T-cell (primary cell): ENCODE results near the gene ALX4. TPM values are rescaled to one million over a fixed set of nuclear protein-coding genes. Genes with fewer than 3 reads are reported as not detected.

Experiments used
- ATAC-seq, 4 experiments: fragments of 200-7000 bp in 3 of 4; fragments of 150-1000 bp in 1 of 4; cut with Tn5 transposase; replicated peaks in 1 of 4; 1 replicate in 3 of 4; 2 replicates in 1 of 4; pipeline ENCODE4 v1.10.0; 2021; ENCODE audit warnings: moderate library complexity in 3 of 4, mild to moderate bottlenecking in 2 of 4, moderate number of reproducible peaks in 1 of 4
- CTCF ChIA-PET, 2 donors: fragments of 300-600 bp; sonication (Branson Sonifier 250); formaldehyde crosslinking; loops; one replicate each; lab custom pipeline; 2022; ENCODE audit warnings: antibody characterized with exemption in 2 of 2; lab: Charles Lee
- POLR2A ChIA-PET, 2 donors: fragments of 300-600 bp; sonication (Branson Sonifier 250); formaldehyde crosslinking; loops; one replicate each; lab custom pipeline; 2022; ENCODE audit warnings: antibody characterized with exemption in 2 of 2; lab: Charles Lee
- DNase-seq, 35 experiments: peaks; one replicate each; pipeline versions ENCODE4 v3.0.0 to v3.0.0-alpha.2; 2013 to 2023
- H3K27ac ChIP-seq: one replicate; pipeline ENCODE4 v1.5.1; 2013; ENCODE audit warnings: low read length
- H3K27me3 ChIP-seq, 2 experiments: replicated peaks in 1 of 2; 1 replicate in 1 of 2; 2 replicates in 1 of 2; pipeline versions ENCODE4 v1.6.1 to v1.7.0; 2013; ENCODE audit warnings: low read length in 1 of 2, mixed read lengths in 1 of 2; ENCODE audit not compliant: control insufficient read depth in 2 of 2, insufficient read depth in 2 of 2; ENCODE audit errors: extremely low read depth in 1 of 2
- H3K36me3 ChIP-seq, 2 donors: 1 replicate in 1 of 2; 2 replicates in 1 of 2; pipeline versions ENCODE4 v1.6.1 to v1.7.0; 2013; ENCODE audit warnings: low read length in 1 of 2; ENCODE audit not compliant: control insufficient read depth in 2 of 2, insufficient read depth in 1 of 2; ENCODE audit errors: extremely low read depth in 1 of 2
- H3K4me1 ChIP-seq, 2 experiments: 1 replicate in 1 of 2; 2 replicates in 1 of 2; pipeline versions ENCODE4 v1.6.1 to v1.7.0; 2013; ENCODE audit warnings: low read length in 2 of 2, mixed read lengths in 1 of 2; ENCODE audit not compliant: insufficient read depth in 2 of 2, control insufficient read depth in 1 of 2; ENCODE audit errors: extremely low read depth in 1 of 2
- H3K4me3 ChIP-seq, 2 donors: 1 replicate in 1 of 2; 2 replicates in 1 of 2; pipeline versions ENCODE4 v1.5.1 to v1.7.0; 2013; ENCODE audit warnings: mild to moderate bottlenecking in 2 of 2, low read length in 1 of 2, moderate library complexity in 1 of 2; ENCODE audit not compliant: control insufficient read depth in 1 of 2; ENCODE audit errors: extremely low read depth in 1 of 2
- H3K9me3 ChIP-seq: 2 replicates; pipeline ENCODE4 v1.7.0; 2013
- H3K27ac Mint-ChIP-seq, 2 donors: one replicate each; pipeline ENCODE4 v1.8.0; 2020 to 2021; ENCODE audit warnings: mild to moderate bottlenecking in 2 of 2, mixed read lengths in 2 of 2
- H3K27me3 Mint-ChIP-seq, 2 donors: one replicate each; pipeline ENCODE4 v1.8.0; 2021 to 2022; ENCODE audit warnings: mixed read lengths in 2 of 2
- H3K36me3 Mint-ChIP-seq: one replicate; pipeline ENCODE4 v1.8.0; 2021; ENCODE audit warnings: mixed read lengths
- H3K4me1 Mint-ChIP-seq, 3 donors: one replicate each; pipeline ENCODE4 v1.8.0; 2020 to 2022; ENCODE audit warnings: mixed read lengths in 3 of 3, mild to moderate bottlenecking in 1 of 3
- H3K4me3 Mint-ChIP-seq, 3 donors: one replicate each; pipeline ENCODE4 v1.8.0; 2020 to 2022; ENCODE audit warnings: mild to moderate bottlenecking in 3 of 3, mixed read lengths in 3 of 3, moderate library complexity in 3 of 3
- H3K9me3 Mint-ChIP-seq, 3 donors: one replicate each; pipeline ENCODE4 v1.8.0; 2020 to 2022; ENCODE audit warnings: mixed read lengths in 3 of 3
- WGBS: methylation state at CpG from one replicate; pipeline ENCODE4 v1.1.5; 2013; ENCODE audit warnings: missing lambda C conversion rate; ENCODE audit not compliant: insufficient coverage; 5-methylcytosine and 5-hydroxymethylcytosine counted together
- total RNA-seq, 35 experiments: library from RNA in 6 of 35; stranded (reverse) in 6 of 35; fragments of 120-200 nt in 1 of 35; gene quantifications; one replicate each; pipeline versions ENCODE4 v1.2.1 to v1.2.4 and lab custom pipeline; 2013 to 2026

ALX4 gene
- total RNA-seq, 5 donors from 2014 or later (not counting 1 experiment from before 2014, with no cell fraction given) = not detected

- 64% methylated on average over 4 of the region's 5 CpGs for WGBS
- Mint-ChIP-seq H3K27ac (no peak overlapping the region), H3K9me3 (no peaks in the 10 kb centered on the region), H3K4me1 (no peaks in the 10 kb centered on the region), H3K36me3 (no peaks in the 10 kb centered on the region), H3K27me3 (peaks cover 0 to 1% of the 10 kb centered on the region in 2 donors), H3K4me3 (no peak overlapping the region)
- CTCF ChIA-PET = no interaction called here
- DNase-seq = no peak
- Histone ChIP-seq H3K4me3 (no peak overlapping the region), H3K36me3 (no peaks in the 10 kb centered on the region), H3K9me3 (no peaks in the 10 kb centered on the region), H3K27ac (no peak overlapping the region), H3K27me3 (peaks cover 0 to 26% of the 10 kb centered on the region in 2 experiments), H3K4me1 (no peaks in the 10 kb centered on the region)
- no peak for ATAC-seq
- POLR2A ChIA-PET = no interaction called here
Measured at GRCh38 chr11:44268614-44269080, 41.3 kb downstream of the ALX4 start.

GRCh38 chr11:44267750-44268613 lies 42.0 kb downstream of the ALX4 start:
- CTCF ChIA-PET = no interaction called here
- peaks cover 0 to 4% of the 10 kb centered on the region in 2 donors for H3K27me3 Mint-ChIP-seq

DNA sequence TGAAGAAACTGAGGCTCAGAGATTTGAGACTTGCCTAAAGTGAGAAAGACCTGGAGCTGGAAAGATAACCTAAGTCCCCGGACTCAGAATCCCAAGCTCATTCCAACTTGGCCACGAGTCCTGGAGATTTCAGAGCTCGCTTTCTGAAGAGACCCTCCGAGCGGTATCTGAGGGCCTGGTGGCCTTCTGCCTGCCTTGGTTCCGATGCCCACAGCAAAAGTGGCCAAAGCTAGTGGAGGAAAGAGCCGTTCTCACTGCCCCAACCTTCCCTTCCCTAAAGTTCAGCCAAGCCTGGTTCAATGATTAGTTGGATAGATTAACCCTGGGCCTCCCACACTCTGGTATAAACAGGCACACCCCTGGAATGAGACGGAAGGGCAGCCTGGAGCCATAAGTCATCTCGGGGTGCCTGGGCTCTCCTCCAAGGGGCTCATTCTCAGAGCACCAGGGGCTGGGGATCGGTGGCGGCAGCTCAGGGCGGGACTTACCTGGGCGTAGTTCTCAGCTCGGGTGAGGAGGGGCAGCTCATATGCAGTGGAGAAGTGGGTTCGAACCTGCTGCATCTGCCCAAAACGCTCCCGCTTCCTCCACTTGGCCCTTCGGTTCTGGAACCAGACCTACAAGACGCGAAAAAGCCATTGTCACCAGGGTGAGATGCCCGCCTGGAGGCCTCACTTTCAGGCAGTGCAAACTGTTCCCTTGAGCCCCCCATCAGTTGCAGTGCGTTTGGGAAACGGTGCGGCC lies 42.8 kb downstream of the ALX4 start:
- no peaks in the 10 kb centered on the region for H3K9me3 Mint-ChIP-seq
- no peaks in the 10 kb centered on the region for H3K4me1 Mint-ChIP-seq
- H3K27ac Mint-ChIP-seq = no peak overlapping the region
- POLR2A ChIA-PET = interaction anchor here in 1 of 2 donors (0.6 kb wide), 1 partner anchor 12 kb away, joined by 3 read pairs; no protein-coding TSS in a partner anchor
- no peaks in the 10 kb centered on the region for H3K36me3 Mint-ChIP-seq
- Histone ChIP-seq H3K4me3 (no peak overlapping the region), H3K36me3 (no peaks in the 10 kb centered on the region), H3K9me3 (no peaks in the 10 kb centered on the region), H3K27me3 (peaks cover 0 to 29% of the 10 kb centered on the region in 2 experiments), H3K27ac (no peak overlapping the region), H3K4me1 (no peaks in the 10 kb centered on the region)
- CTCF ChIA-PET = no interaction called here
- DNase-seq = no peak
- no peak overlapping the region for H3K4me3 Mint-ChIP-seq
- H3K27me3 Mint-ChIP-seq = peaks cover 4 to 10% of the 10 kb centered on the region in 2 donors
- 88% methylated on average over 19 of the region's 24 CpGs for WGBS
- no peak for ATAC-seq

More at GRCh38 chr11:44267750-44268613, 42.0 kb downstream of the ALX4 start:
- no peak overlapping the region for H3K4me3 ChIP-seq
- no peak overlapping the region for H3K27ac ChIP-seq
- WGBS = 69% methylated on average over 6 of the region's 8 CpGs
- Mint-ChIP-seq H3K4me1 (no peaks in the 10 kb centered on the region), H3K4me3 (no peak overlapping the region), H3K27ac (no peak overlapping the region), H3K36me3 (no peaks in the 10 kb centered on the region), H3K9me3 (no peaks in the 10 kb centered on the region)
- ATAC-seq (no peak), DNase-seq (no peak)
- no peaks in the 10 kb centered on the region for H3K9me3 ChIP-seq
- no peaks in the 10 kb centered on the region for H3K4me1 ChIP-seq
- POLR2A ChIA-PET = interaction anchor here in 1 of 2 donors (0.6 kb wide), 1 partner anchor 13 kb away, joined by 3 read pairs; no protein-coding TSS in a partner anchor
- H3K27me3 ChIP-seq = peaks cover 0 to 29% of the 10 kb centered on the region in 2 experiments
- no peaks in the 10 kb centered on the region for H3K36me3 ChIP-seq

GRCh38 chr11:44266056-44266780 lies 43.7 kb downstream of the ALX4 start:
- Histone ChIP-seq H3K27ac (no peak overlapping the region), H3K27me3 (peaks cover 0 to 29% of the 10 kb centered on the region in 2 experiments), H3K9me3 (no peaks in the 10 kb centered on the region), H3K4me1 (no peaks in the 10 kb centered on the region), H3K4me3 (no peak overlapping the region), H3K36me3 (no peaks in the 10 kb centered on the region)
- 80% methylated on average over 3 of the region's 9 CpGs for WGBS
- CTCF ChIA-PET = no interaction called here
- no peak for DNase-seq
- Mint-ChIP-seq H3K27me3 (peaks cover 4 to 10% of the 10 kb centered on the region in 2 donors), H3K4me3 (no peak overlapping the region), H3K4me1 (no peaks in the 10 kb centered on the region), H3K36me3 (no peaks in the 10 kb centered on the region), H3K27ac (no peak overlapping the region), H3K9me3 (no peaks in the 10 kb centered on the region)
- POLR2A ChIA-PET = no interaction called here
- ATAC-seq = no peak

- H3K27ac ChIP-seq = no peak overlapping the region
- ChIA-PET POLR2A (no interaction called here), CTCF (no interaction called here)
- Mint-ChIP-seq H3K36me3 (no peaks in the 10 kb centered on the region), H3K9me3 (no peaks in the 10 kb centered on the region), H3K4me1 (no peaks in the 10 kb centered on the region), H3K27me3 (peaks cover 4 to 10% of the 10 kb centered on the region in 2 donors), H3K27ac (no peak overlapping the region), H3K4me3 (no peak overlapping the region)
- no peaks in the 10 kb centered on the region for H3K4me1 ChIP-seq
- ATAC-seq = no peak
- 91% methylated on average over 18 of the region's 22 CpGs for WGBS
- H3K36me3 ChIP-seq = no peaks in the 10 kb centered on the region
- no peaks in the 10 kb centered on the region for H3K9me3 ChIP-seq
- no peak overlapping the region for H3K4me3 ChIP-seq
- DNase-seq = no peak
- H3K27me3 ChIP-seq = peaks cover 0 to 19% of the 10 kb centered on the region in 2 experiments
Measured at GRCh38 chr11:44264761-44265160, 45.2 kb downstream of the ALX4 start.

GRCh38 chr11:44264438-44264749 lies 45.5 kb downstream of the ALX4 start:
- Mint-ChIP-seq H3K36me3 (no peaks in the 10 kb centered on the region), H3K9me3 (no peaks in the 10 kb centered on the region), H3K4me1 (peaks cover 0 to 2% (median 0%) of the 10 kb centered on the region in 3 donors), H3K27me3 (peaks cover 4 to 10% of the 10 kb centered on the region in 2 donors), H3K4me3 (no peak overlapping the region), H3K27ac (no peak overlapping the region)
- ATAC-seq = no peak
- Histone ChIP-seq H3K36me3 (no peaks in the 10 kb centered on the region), H3K4me3 (no peak overlapping the region), H3K9me3 (no peaks in the 10 kb centered on the region), H3K27me3 (peaks cover 0 to 19% of the 10 kb centered on the region in 2 experiments), H3K4me1 (no peaks in the 10 kb centered on the region), H3K27ac (no peak overlapping the region)
- no peak for DNase-seq
- CTCF ChIA-PET = no interaction called here
- 86% methylated on average over 8 of the region's 8 CpGs for WGBS
- POLR2A ChIA-PET = no interaction called here
